Stimulated activated CD8-positive, alpha-beta memory T cell treated with anti-CD3 and anti-CD28 coated beads, Interleukin-15, amount 100 ng/mL, for 1 hour (primary cell): Measurements from ENCODE around the gene TSGA10IP.
"Not testable (repeated sequence)": the region's sequence is repeated elsewhere in the genome, so short reads cannot be mapped to it uniquely, and the experiment has no call there.

ENCODE experiments used
- DNase-seq: peaks from one replicate; pipeline ENCODE4 v3.0.0-alpha.2; 2020; ENCODE audit warnings: low read depth

TSGA10IP gene

GRCh38 chr11:65947603-65948125, 2.4 kb downstream of the TSGA10IP start:
- DNase-seq, result no peak

- DNase-seq, result not testable (repeated sequence)
Observed at GRCh38 chr11:65950711-65951110, 5.4 kb downstream of the TSGA10IP start.

- not testable (repeated sequence) for DNase-seq
Observed at GRCh38 chr11:65951641-65952040, 6.4 kb downstream of the TSGA10IP start.

GRCh38 chr11:65952052-65952521, 6.8 kb downstream of the TSGA10IP start:
- no peak for DNase-seq

GRCh38 chr11:65953471-65953870, 8.2 kb downstream of the TSGA10IP start:
- DNase-seq, result no peak

GRCh38 chr11:65954771-65955170, 9.5 kb downstream of the TSGA10IP start:
- no peak for DNase-seq

GRCh38 chr11:65958291-65958690, 13.0 kb downstream of the TSGA10IP start:
- no peak for DNase-seq

GRCh38 chr11:65958774-65959420, 13.6 kb downstream of the TSGA10IP start:
- DNase-seq, result no peak

GRCh38 chr11:65960824-65961266, 15.6 kb downstream of the TSGA10IP start:
- no peak for DNase-seq

GRCh38 chr11:65961267-65962140, 16.2 kb downstream of the TSGA10IP start, which contains the start of gene SART1:
TSS of gene SART1 (plus strand) at chr11:65961734. CDS start at chr11:65961781, 47 bp downstream.
- DNase-seq, result peak; percentile 86

- DNase-seq, result no peak
Observed at GRCh38 chr11:65962141-65962564, 16.9 kb downstream of the TSGA10IP start.

GRCh38 chr11:65964906-65965305, 19.6 kb downstream of the TSGA10IP start:
- no peak for DNase-seq

- no peak for DNase-seq
Observed at GRCh38 chr11:65965986-65966762, 20.9 kb downstream of the TSGA10IP start.

- DNase-seq, result no peak
Observed at GRCh38 chr11:65967329-65967934, 22.2 kb downstream of the TSGA10IP start.

- no peak for DNase-seq
Observed at GRCh38 chr11:65968600-65969482, 23.6 kb downstream of the TSGA10IP start.

- DNase-seq, result no peak
Observed at GRCh38 chr11:65972116-65972515, 26.8 kb downstream of the TSGA10IP start.

- no peak for DNase-seq
Observed at GRCh38 chr11:65973439-65974110, 28.3 kb downstream of the TSGA10IP start.

- no peak for DNase-seq
Observed at GRCh38 chr11:65975771-65976170, 30.5 kb downstream of the TSGA10IP start.

GRCh38 chr11:65976216-65977176, 31.2 kb downstream of the TSGA10IP start:
- DNase-seq, result no peak
